Measurements from ENCODE around the gene CYP51A1.

The CYP51A1 gene

DNA sequence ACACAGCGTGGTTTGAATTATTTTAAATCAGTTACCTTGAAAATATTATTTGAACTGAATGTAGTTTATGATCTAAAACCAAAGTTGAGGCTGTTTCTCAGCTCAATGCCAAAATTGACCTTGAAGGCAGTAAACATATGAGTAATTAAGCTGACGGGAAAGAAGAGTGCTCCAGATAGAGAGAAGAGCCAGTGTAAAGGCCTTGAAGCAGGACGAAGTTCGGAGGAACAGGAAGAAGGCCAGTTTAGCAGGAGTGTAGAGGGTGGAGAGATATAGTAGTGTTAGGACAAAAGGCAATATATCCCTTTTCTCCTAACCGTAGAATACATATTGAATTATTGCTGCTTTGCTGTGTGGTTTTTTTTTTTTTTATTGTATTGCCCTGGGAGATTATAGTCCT is 63.2 kb downstream of the CYP51A1 start:
- TF ChIP-seq, protein P1, sequence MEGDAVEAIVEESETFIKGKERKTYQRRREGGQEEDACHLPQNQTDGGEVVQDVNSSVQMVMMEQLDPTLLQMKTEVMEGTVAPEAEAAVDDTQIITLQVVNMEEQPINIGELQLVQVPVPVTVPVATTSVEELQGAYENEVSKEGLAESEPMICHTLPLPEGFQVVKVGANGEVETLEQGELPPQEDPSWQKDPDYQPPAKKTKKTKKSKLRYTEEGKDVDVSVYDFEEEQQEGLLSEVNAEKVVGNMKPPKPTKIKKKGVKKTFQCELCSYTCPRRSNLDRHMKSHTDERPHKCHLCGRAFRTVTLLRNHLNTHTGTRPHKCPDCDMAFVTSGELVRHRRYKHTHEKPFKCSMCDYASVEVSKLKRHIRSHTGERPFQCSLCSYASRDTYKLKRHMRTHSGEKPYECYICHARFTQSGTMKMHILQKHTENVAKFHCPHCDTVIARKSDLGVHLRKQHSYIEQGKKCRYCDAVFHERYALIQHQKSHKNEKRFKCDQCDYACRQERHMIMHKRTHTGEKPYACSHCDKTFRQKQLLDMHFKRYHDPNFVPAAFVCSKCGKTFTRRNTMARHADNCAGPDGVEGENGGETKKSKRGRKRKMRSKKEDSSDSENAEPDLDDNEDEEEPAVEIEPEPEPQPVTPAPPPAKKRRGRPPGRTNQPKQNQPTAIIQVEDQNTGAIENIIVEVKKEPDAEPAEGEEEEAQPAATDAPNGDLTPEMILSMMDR (IDR thresholded peaks at IDR 0.05; ENCODE audit: low read depth, low read length), result no peak
- Histone ChIP-seq H3K27me3 (ENCODE audit: insufficient read depth, low read depth, severe bottlenecking) (no peaks in the 10 kb centered on the region), H3K27ac (no peak overlapping the region), H3K4me3 (ENCODE audit: low read depth, low read length) (no peak overlapping the region), H3K36me3 (peaks cover 68% of the 10 kb centered on the region), H3K9me3 (ENCODE audit: severe bottlenecking) (no peaks in the 10 kb centered on the region)
- no peak for DNase-seq

DNA sequence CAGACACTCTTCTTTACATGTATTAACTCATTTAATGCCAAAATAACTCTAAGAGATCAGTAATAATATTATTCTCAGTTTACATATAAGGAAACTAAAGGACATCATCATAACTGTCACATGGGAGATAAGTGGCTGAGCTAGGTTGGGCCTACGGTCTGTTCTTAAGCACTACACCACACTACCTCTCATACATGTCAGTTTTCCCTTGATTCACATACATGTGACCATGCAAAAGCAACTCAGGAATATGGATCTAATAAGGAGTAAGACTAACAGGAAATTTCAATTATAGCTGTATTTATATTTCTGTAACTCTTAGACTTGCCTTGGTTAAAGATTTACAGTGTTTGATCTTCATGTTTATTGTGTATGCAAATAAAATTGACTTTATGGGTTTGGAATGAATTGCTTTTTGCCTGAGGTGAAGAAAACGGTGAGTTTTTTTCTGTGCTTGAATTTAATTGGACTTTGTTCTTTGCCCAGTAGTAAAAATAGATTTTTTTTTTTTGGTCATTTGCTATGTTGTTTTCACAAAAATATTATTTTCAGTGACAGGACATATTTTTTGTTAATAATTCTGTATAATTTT is 69.7 kb downstream of the CYP51A1 start:
- H3K4me3 ChIP-seq (ENCODE audit: low read depth, low read length), result no peak overlapping the region
- TF ChIP-seq, protein P1 (IDR thresholded peaks at IDR 0.05; ENCODE audit: low read depth, low read length), result no peak
- H3K27me3 ChIP-seq (ENCODE audit: insufficient read depth, low read depth, severe bottlenecking), result no peaks in the 10 kb centered on the region
- DNase-seq, result no peak
- H3K9me3 ChIP-seq (ENCODE audit: severe bottlenecking), result no peaks in the 10 kb centered on the region
- no peak overlapping the region for H3K27ac ChIP-seq
- peaks cover 55% of the 10 kb centered on the region for H3K36me3 ChIP-seq

Data from WERI-Rb-1 (cell line).